HG02884 (cell line): ENCODE measurements around the gene VCAN.
A peak's percentile ranks its signal among the peaks of the same experiment; 100 is the strongest.

Experiments
- ATAC-seq: cut with Tn5 transposase; IDR thresholded peaks from one replicate; pipeline ENCODE4 v1.9.1; 2021; ENCODE audit warnings: mild to moderate bottlenecking, moderate library complexity; ENCODE audit not compliant: unreplicated experiment

VCAN gene

GRCh38 chr5:83467371-83468035 lies 4.0 kb upstream of the VCAN start:
- ATAC-seq, result no peak

- ATAC-seq, result no peak
These were observed 2.5 kb upstream of the VCAN start for GRCh38 chr5:83469075-83469474.

GRCh38 chr5:83470526-83471404 lies 779 bp upstream of the VCAN start:
- no peak for ATAC-seq

GRCh38 chr5:83472213-83472507 lies 616 bp downstream of the VCAN start:
- ATAC-seq, result no peak

GRCh38 chr5:83472508-83473345 lies 1.2 kb downstream of the VCAN start:
- peak; percentile 35 for ATAC-seq

- ATAC-seq, result peak; percentile 56
These were observed 2.0 kb downstream of the VCAN start for GRCh38 chr5:83473346-83474160.

GRCh38 chr5:83474161-83474796 lies 2.7 kb downstream of the VCAN start:
- peak; percentile 33 for ATAC-seq

GRCh38 chr5:83474991-83475390 lies 3.4 kb downstream of the VCAN start:
- ATAC-seq, result no peak

- no peak for ATAC-seq
These were observed 3.9 kb downstream of the VCAN start for GRCh38 chr5:83475391-83475863.

- no peak for ATAC-seq
These were observed 4.6 kb downstream of the VCAN start for GRCh38 chr5:83475935-83476814.

- no peak for ATAC-seq
These were observed 11.4 kb downstream of the VCAN start for GRCh38 chr5:83482961-83483360.

- ATAC-seq, result no peak
These were observed 12.8 kb downstream of the VCAN start for GRCh38 chr5:83484294-83484693.

GRCh38 chr5:83485842-83486241 lies 14.3 kb downstream of the VCAN start:
- no peak for ATAC-seq

GRCh38 chr5:83487155-83487554 lies 15.6 kb downstream of the VCAN start:
- ATAC-seq, result no peak

- ATAC-seq, result no peak
These were observed 16.7 kb downstream of the VCAN start for GRCh38 chr5:83488271-83488670.

- no peak for ATAC-seq
These were observed 17.3 kb downstream of the VCAN start for GRCh38 chr5:83488821-83489220.

GRCh38 chr5:83490203-83490602 lies 18.7 kb downstream of the VCAN start:
- no peak for ATAC-seq

- no peak for ATAC-seq
These were observed 20.8 kb downstream of the VCAN start for GRCh38 chr5:83492331-83492730.

- ATAC-seq, result no peak
These were observed 22.1 kb downstream of the VCAN start for GRCh38 chr5:83493644-83494043.
